SK-N-SH (cell line): ENCODE data around the gene PGM2L1. TPM values are rescaled to one million over a fixed set of nuclear protein-coding genes. Genes with fewer than 3 reads are reported as not detected.

Experiments used
- CTCF ChIA-PET: fragments of 300-600, 350-600 bp; formaldehyde crosslinking; extraction: SDS; loops from one replicate; lab custom pipeline; 2021; lab: Yijun Ruan, JAX
- POLR2A ChIA-PET: fragments of 350-600 bp; sonication (Branson Sonifier 250); formaldehyde crosslinking; extraction: SDS; loops from one replicate; lab custom pipeline; 2020; ENCODE audit warnings: antibody characterized with exemption, inconsistent platforms; lab: Yijun Ruan, JAX
- DNase-seq: peaks from one replicate; pipeline ENCODE4 v3.0.0; 2012
- H2AFZ ChIP-seq: fragments of 200-600 bp; sonication (generic); 2 replicates; pipeline ENCODE4 v1.8.1; 2016; ENCODE audit warnings: antibody characterized with exemption, mild to moderate bottlenecking, low read depth
- H3F3A ChIP-seq: fragments of 200-600 bp; sonication (generic); replicated peaks from 2 replicates; pipeline ENCODE3; 2016; ENCODE audit warnings: antibody characterized with exemption, mild to moderate bottlenecking; ENCODE audit not compliant: insufficient read depth
- H3K27ac ChIP-seq, 2 experiments: fragments of 200-500 bp in 1 of 2; fragments of 200-600 bp in 1 of 2; sonication (Bioruptor generic) in 1 of 2; sonication (generic), shearing (Covaris generic) in 1 of 2; 2 replicates each; pipeline versions ENCODE4 v1.5.1 to v1.6.1; 2014 to 2016; ENCODE audit warnings: low read depth in 2 of 2, inconsistent platforms in 1 of 2, low read length in 1 of 2, mild to moderate bottlenecking in 1 of 2, mixed read lengths in 1 of 2
- H3K27me3 ChIP-seq: fragments of 200-600 bp; sonication (generic), shearing (Covaris generic); 2 replicates; pipeline ENCODE4 v1.6.1; 2016; ENCODE audit warnings: mixed run types; ENCODE audit not compliant: insufficient read depth
- H3K36me3 ChIP-seq, 2 experiments: fragments of 200-500 bp in 1 of 2; fragments of 200-600 bp in 1 of 2; sonication (Bioruptor generic) in 1 of 2; sonication (generic) in 1 of 2; replicated peaks in 1 of 2; 2 replicates each; pipeline versions ENCODE3 to v1.5.1; 2014 to 2016; ENCODE audit warnings: low read length in 1 of 2, mild to moderate bottlenecking in 1 of 2; ENCODE audit not compliant: insufficient read depth in 2 of 2, control insufficient read depth in 1 of 2
- H3K4me1 ChIP-seq, 2 experiments: fragments of 200-500 bp in 1 of 2; fragments of 200-600 bp in 1 of 2; sonication (Bioruptor generic) in 1 of 2; sonication (generic), shearing (Covaris generic) in 1 of 2; 2 replicates each; pipeline versions ENCODE4 v1.5.1 to v1.6.1; 2014 to 2016; ENCODE audit warnings: low read depth in 1 of 2, low read length in 1 of 2, mixed run types in 1 of 2; ENCODE audit not compliant: insufficient read depth in 2 of 2, control insufficient read depth in 1 of 2
- H3K4me2 ChIP-seq: fragments of 200-600 bp; sonication (generic), shearing (Covaris generic); 2 replicates; pipeline ENCODE4 v1.6.1; 2017; ENCODE audit warnings: mixed run types
- H3K4me3 ChIP-seq, 2 experiments: fragments of 200-500 bp in 1 of 2; fragments of 200-600 bp in 1 of 2; sonication (Bioruptor generic) in 1 of 2; sonication (generic), shearing (Covaris generic) in 1 of 2; 2 replicates each; pipeline versions ENCODE4 v1.5.1 to v1.8.1; 2014 to 2016; ENCODE audit warnings: low read depth in 2 of 2, inconsistent platforms in 1 of 2, low read length in 1 of 2, mild to moderate bottlenecking in 1 of 2, mixed read lengths in 1 of 2, moderate library complexity in 1 of 2
- H3K79me2 ChIP-seq: fragments of 200-600 bp; sonication (generic); 2 replicates; pipeline ENCODE4 v1.8.1; 2017; ENCODE audit warnings: mild to moderate bottlenecking; ENCODE audit not compliant: insufficient read depth
- H3K9ac ChIP-seq: fragments of 200-600 bp; sonication (generic); 2 replicates; pipeline ENCODE4 v1.6.1; 2017; ENCODE audit warnings: mixed run types
- H3K9me2 ChIP-seq: fragments of 200-600 bp; sonication (generic); 2 replicates; pipeline ENCODE4 v1.6.1; 2017; ENCODE audit warnings: mixed run types
- H3K9me3 ChIP-seq: fragments of 200-600 bp; sonication (generic); 2 replicates; pipeline ENCODE4 v1.6.1; 2017; ENCODE audit warnings: mixed run types, mild to moderate bottlenecking, moderate library complexity
- H4K20me1 ChIP-seq: fragments of 200-600 bp; sonication (generic); 2 replicates; pipeline ENCODE4 v1.6.1; 2017; ENCODE audit warnings: mild to moderate bottlenecking, mixed run types; ENCODE audit not compliant: insufficient read depth
- CHD2 ChIP-seq: fragments of 150-350 bp; IDR thresholded peaks from 2 replicates; pipeline ENCODE4 v1.6.1; 2018; ENCODE audit warnings: low read length; ENCODE audit not compliant: partially characterized antibody
- ELF1 ChIP-seq: IDR thresholded peaks from 2 replicates; pipeline ENCODE4 v1.4.0; 2012
- EP300 ChIP-seq, 2 experiments: IDR thresholded peaks; 2 replicates each; pipeline versions ENCODE4 v1.4.0 to v1.6.1; 2012; ENCODE audit warnings: borderline replicate concordance in 1 of 2, low read depth in 1 of 2, low read length in 1 of 2
- GATA2 ChIP-seq: sonication (generic); formaldehyde crosslinking; IDR thresholded peaks from 2 replicates; pipeline ENCODE4 v1.5.0; 2020; ENCODE audit warnings: mild to moderate bottlenecking, missing genetic modification reagents
- MEF2A ChIP-seq: IDR thresholded peaks from 2 replicates; pipeline ENCODE4 v1.4.0; 2012; ENCODE audit warnings: low read depth, borderline replicate concordance
- MXI1 ChIP-seq: IDR thresholded peaks from 2 replicates; pipeline ENCODE4 v1.6.1; 2012; ENCODE audit warnings: mild to moderate bottlenecking, low read depth, low read length, improper control_type of control experiment
- POLR2AphosphoS5 ChIP-seq: IDR thresholded peaks from 2 replicates; pipeline ENCODE4 v1.6.1; 2012; ENCODE audit warnings: low read depth, low read length
- RAD21 ChIP-seq: IDR thresholded peaks from 2 replicates; pipeline ENCODE4 v1.6.1; 2012; ENCODE audit warnings: mild to moderate bottlenecking, low read length
- RCOR1 ChIP-seq: fragments of 150-350 bp; IDR thresholded peaks from 2 replicates; pipeline ENCODE4 v1.6.1; 2017; ENCODE audit warnings: antibody characterized with exemption, low read length
- REST ChIP-seq: IDR thresholded peaks from 2 replicates; pipeline ENCODE4 v1.6.1; 2012; ENCODE audit warnings: mild to moderate bottlenecking, low read depth, low read length, moderate library complexity
- RFX5 ChIP-seq: IDR thresholded peaks from 2 replicates; pipeline ENCODE4 v1.6.1; 2012; ENCODE audit warnings: mild to moderate bottlenecking, improper control_type of control experiment, low read length
- SIN3A ChIP-seq: IDR thresholded peaks from 2 replicates; pipeline ENCODE4 v1.6.1; 2012; ENCODE audit warnings: low read depth, mild to moderate bottlenecking, low read length, moderate library complexity, borderline replicate concordance
- SMC3 ChIP-seq: IDR thresholded peaks from 2 replicates; pipeline ENCODE4 v1.6.1; 2012; ENCODE audit warnings: low read depth, low read length, improper control_type of control experiment
- TAF1 ChIP-seq: IDR thresholded peaks from 2 replicates; pipeline ENCODE4 v1.6.1; 2012; ENCODE audit warnings: low read depth, mild to moderate bottlenecking, low read length, moderate library complexity, borderline replicate concordance
- TEAD4 ChIP-seq: IDR thresholded peaks from 2 replicates; pipeline ENCODE4 v1.4.0; 2012; ENCODE audit warnings: mild to moderate bottlenecking, borderline replicate concordance; ENCODE audit not compliant: insufficient read depth
- ZBTB33 ChIP-seq: IDR thresholded peaks from 2 replicates; pipeline ENCODE4 v1.4.0; 2012; ENCODE audit warnings: low read depth, borderline replicate concordance
- WGBS: methylation state at CpG from one replicate; pipeline ENCODE4 v1.1.6; 2017; ENCODE audit warnings: low lambda C conversion rate; 5-methylcytosine and 5-hydroxymethylcytosine counted together
- polyA plus RNA-seq, 3 experiments: library from polyadenylated mRNA; depleted of rRNA; stranded (reverse); fragments of >200 nt; gene quantifications; 2 replicates each; pipeline ENCODE4 v1.2.3, GENCODE V29; 2012
- TF ChIP-seq, protein P1 (sequence below): fragments of 150-350 bp; IDR thresholded peaks from 2 replicates; pipeline ENCODE4 v1.6.1; 2016; ENCODE audit warnings: mild to moderate bottlenecking, low read depth, low read length
- TF ChIP-seq, protein P2 (sequence below): IDR thresholded peaks from 2 replicates; pipeline ENCODE4; 2012

PGM2L1 gene
- polyA plus RNA-seq, 1 of the 3 experiments (the other 2 are of a cell fraction), result 0.90 TPM

GRCh38 chr11:74320538-74320937 is 77.7 kb downstream of the PGM2L1 start:
- POLR2A ChIA-PET, result no interaction called here
- 29% methylated on average over 2 of the region's 2 CpGs for WGBS
- Histone ChIP-seq H3K79me2 (no peaks in the 10 kb centered on the region), H3K4me2 (no peak overlapping the region), H3K4me1 (peaks cover 2 to 24% of the 10 kb centered on the region in 2 experiments; a peak in 3 of 4 replicates), H3K9me3 (peaks cover 13% of the 10 kb centered on the region), H3K27ac (peak overlapping the region in 1 of 2 experiments; percentile 99; a peak in 2 of 4 replicates), H3K36me3 (no peaks in the 10 kb centered on the region), H3F3A (peaks cover 67% of the 10 kb centered on the region), H3K4me3 (no peak overlapping the region), H4K20me1 (no peaks in the 10 kb centered on the region), H3K9me2 (no peaks in the 10 kb centered on the region), H2AFZ (no peak overlapping the region), H3K27me3 (no peaks in the 10 kb centered on the region), H3K9ac (no peak overlapping the region)
- CTCF ChIA-PET, result interaction anchor here (1.5 to 3.4 kb wide), 2 partner anchors 34 to 65 kb away, joined by 4 to 18 read pairs; no protein-coding TSS in a partner anchor
- no peak for TF ChIP-seq SMC3
- DNase-seq, result no peak

GRCh38 chr11:74319139-74319816 is 79.0 kb downstream of the PGM2L1 start:
- DNase-seq, result no peak
- Histone ChIP-seq H3F3A (peaks cover 63% of the 10 kb centered on the region), H3K27ac (peak overlapping the region; percentile 51 to 99; a peak in 3 of 4 replicates), H3K9me2 (no peaks in the 10 kb centered on the region), H3K27me3 (no peaks in the 10 kb centered on the region), H3K9me3 (peaks cover 14% of the 10 kb centered on the region), H3K36me3 (no peaks in the 10 kb centered on the region), H4K20me1 (no peaks in the 10 kb centered on the region), H3K4me3 (no peak overlapping the region; a peak in 1 of 4 replicates), H3K79me2 (no peaks in the 10 kb centered on the region), H3K4me2 (peak overlapping the region; percentile 45), H3K4me1 (peaks cover 0 to 20% of the 10 kb centered on the region in 2 experiments; a peak in 2 of 4 replicates), H3K9ac (peak overlapping the region; percentile 81; the same call in 1 of the 2 replicates), H2AFZ (peak overlapping the region; percentile 56; the same call in 1 of the 2 replicates)
- ChIA-PET CTCF (interaction anchor here (0.8 to 3.4 kb wide), 2 partner anchors 64 to 134 kb away, joined by 3 to 18 read pairs; no protein-coding TSS in a partner anchor), POLR2A (no interaction called here)
- 33% methylated on average over 5 of the region's 5 CpGs for WGBS
- TF ChIP-seq MXI1 (no peak), REST (no peak), CHD2 (no peak), ELF1 (no peak), TAF1 (peak; percentile 35; the same call in 1 of the 2 replicates), SIN3A (no peak), RCOR1 (no peak), ZBTB33 (0 out of 2 replicates have a peak, but pooled peaks have one; percentile 17), EP300 (IDR thresholded peaks at IDR 0.05; ENCODE audit: borderline replicate concordance in 1 of 2, low read depth in 1 of 2, low read length in 1 of 2) (peak in 1 of 2 experiments; percentile 92; a peak in 2 of 4 replicates), TEAD4 (0 out of 2 replicates have a peak, but pooled peaks have one; percentile 55), GATA2 (no peak), MEF2A (0 out of 2 replicates have a peak, but pooled peaks have one; percentile 15), POLR2AphosphoS5 (peak; percentile 74; the same call in 1 of the 2 replicates), RFX5 (no peak), RAD21 (no peak)
- TF ChIP-seq, protein P1, sequence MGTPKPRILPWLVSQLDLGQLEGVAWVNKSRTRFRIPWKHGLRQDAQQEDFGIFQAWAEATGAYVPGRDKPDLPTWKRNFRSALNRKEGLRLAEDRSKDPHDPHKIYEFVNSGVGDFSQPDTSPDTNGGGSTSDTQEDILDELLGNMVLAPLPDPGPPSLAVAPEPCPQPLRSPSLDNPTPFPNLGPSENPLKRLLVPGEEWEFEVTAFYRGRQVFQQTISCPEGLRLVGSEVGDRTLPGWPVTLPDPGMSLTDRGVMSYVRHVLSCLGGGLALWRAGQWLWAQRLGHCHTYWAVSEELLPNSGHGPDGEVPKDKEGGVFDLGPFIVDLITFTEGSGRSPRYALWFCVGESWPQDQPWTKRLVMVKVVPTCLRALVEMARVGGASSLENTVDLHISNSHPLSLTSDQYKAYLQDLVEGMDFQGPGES, result no peak
- TF ChIP-seq, protein P2, sequence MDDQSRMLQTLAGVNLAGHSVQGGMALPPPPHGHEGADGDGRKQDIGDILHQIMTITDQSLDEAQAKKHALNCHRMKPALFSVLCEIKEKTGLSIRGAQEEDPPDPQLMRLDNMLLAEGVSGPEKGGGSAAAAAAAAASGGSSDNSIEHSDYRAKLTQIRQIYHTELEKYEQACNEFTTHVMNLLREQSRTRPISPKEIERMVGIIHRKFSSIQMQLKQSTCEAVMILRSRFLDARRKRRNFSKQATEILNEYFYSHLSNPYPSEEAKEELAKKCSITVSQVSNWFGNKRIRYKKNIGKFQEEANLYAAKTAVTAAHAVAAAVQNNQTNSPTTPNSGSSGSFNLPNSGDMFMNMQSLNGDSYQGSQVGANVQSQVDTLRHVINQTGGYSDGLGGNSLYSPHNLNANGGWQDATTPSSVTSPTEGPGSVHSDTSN, result peak; percentile 79
